ENCODE data around the gene CSMD2. TPM values are rescaled to one million over a fixed set of nuclear protein-coding genes. Genes with fewer than 3 reads are reported as not detected.

Gene CSMD2
- total RNA-seq, 4 donors from 2014 or later: 0.60 to 2.5 (median 1.2) TPM

DNA sequence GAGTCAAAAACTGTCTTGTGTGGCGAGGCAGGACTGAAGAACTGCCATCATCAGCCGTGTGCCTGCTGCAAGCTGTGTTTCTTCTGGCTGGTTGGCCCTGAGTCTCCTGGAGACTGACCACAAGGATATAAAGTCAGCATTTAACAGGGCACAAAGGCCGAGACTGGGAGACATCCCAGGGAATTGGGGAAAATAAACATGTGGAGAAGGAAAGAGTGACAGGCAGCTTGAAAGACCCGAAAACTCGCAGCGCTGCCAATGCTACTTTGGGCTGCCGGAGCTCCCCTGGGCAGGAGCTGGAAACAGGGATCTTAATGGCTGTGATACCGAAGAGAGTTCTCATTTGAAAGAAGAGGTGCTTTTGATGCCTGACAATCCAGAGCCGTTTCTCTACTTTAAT lies 426.5 kb downstream of the CSMD2 start:
- Histone ChIP-seq H3K36me3 (no peaks in the 10 kb centered on the region), H3K27me3 (no peaks in the 10 kb centered on the region), H3K27ac (no peak overlapping the region), H3K4me1 (no peaks in the 10 kb centered on the region), H3K9me3 (no peaks in the 10 kb centered on the region), H3K4me3 (no peak overlapping the region)
- 72 to 78% methylated on average over 9 of the region's 9 CpGs for WGBS, 2 donors
- DNase-seq (ENCODE audit: low spot score in 2 of 2): no peak
- TF ChIP-seq CTCF (IDR thresholded peaks at IDR 0.05) (no peak), POLR2A (IDR thresholded peaks at IDR 0.05) (no peak), EP300 (IDR thresholded peaks at IDR 0.05) (no peak)

- Histone ChIP-seq H3K9me3 (no peaks in the 10 kb centered on the region), H3K4me3 (no peak overlapping the region), H3K27ac (no peak overlapping the region), H3K36me3 (no peaks in the 10 kb centered on the region), H3K27me3 (no peaks in the 10 kb centered on the region), H3K4me1 (no peaks in the 10 kb centered on the region)
- TF ChIP-seq EP300 (IDR thresholded peaks at IDR 0.05) (no peak), POLR2A (IDR thresholded peaks at IDR 0.05) (no peak), CTCF (IDR thresholded peaks at IDR 0.05) (no peak)
- WGBS, 2 donors: 100% methylated on average over 1 of the region's 1 CpG
- DNase-seq (ENCODE audit: low spot score in 2 of 2): no peak
Observed at GRCh38 chr1:33736496-33736895, 428.5 kb downstream of the CSMD2 start.

DNA sequence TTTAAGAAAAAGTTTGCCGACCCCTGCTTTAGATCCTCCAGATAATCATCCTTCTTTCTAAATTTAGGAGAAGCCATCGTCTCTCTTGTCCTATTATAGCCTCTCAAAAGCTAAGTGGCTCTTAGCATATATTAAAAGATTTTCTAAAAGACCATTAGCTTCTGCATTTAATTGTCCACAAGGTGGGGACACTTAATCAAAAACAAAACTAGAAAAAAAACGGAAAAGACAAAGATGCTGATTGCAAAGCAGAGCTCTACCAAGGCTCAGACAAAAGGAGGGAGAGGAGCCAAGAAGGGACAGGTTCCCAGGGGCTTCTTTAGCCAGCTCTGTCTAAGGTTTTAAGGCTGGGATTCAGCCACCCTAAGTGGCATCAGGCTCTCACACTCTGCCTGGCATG lies 429.4 kb downstream of the CSMD2 start:
- no peaks in the 10 kb centered on the region for H3K27me3 ChIP-seq
- H3K36me3 ChIP-seq: no peaks in the 10 kb centered on the region
- DNase-seq (ENCODE audit: low spot score in 2 of 2): no peak
- H3K4me3 ChIP-seq: no peak overlapping the region
- TF ChIP-seq EP300 (IDR thresholded peaks at IDR 0.05): no peak
- TF ChIP-seq POLR2A (IDR thresholded peaks at IDR 0.05): no peak
- peak in 2 of 5 experiments; percentile 14 to 55 for TF ChIP-seq CTCF (IDR thresholded peaks at IDR 0.05)
- WGBS, 2 donors: 15 to 17% methylated on average over 3 of the region's 3 CpGs
- H3K9me3 ChIP-seq: no peaks in the 10 kb centered on the region
- no peaks in the 10 kb centered on the region for H3K4me1 ChIP-seq
- H3K27ac ChIP-seq: no peak overlapping the region

GRCh38 chr1:33727310-33727709 lies 437.7 kb downstream of the CSMD2 start:
- Histone ChIP-seq H3K27me3 (no peaks in the 10 kb centered on the region), H3K4me3 (no peak overlapping the region), H3K9me3 (no peaks in the 10 kb centered on the region), H3K4me1 (no peaks in the 10 kb centered on the region), H3K27ac (no peak overlapping the region), H3K36me3 (no peaks in the 10 kb centered on the region)
- TF ChIP-seq POLR2A (IDR thresholded peaks at IDR 0.05): no peak
- TF ChIP-seq EP300 (IDR thresholded peaks at IDR 0.05): no peak
- no peak for TF ChIP-seq CTCF (IDR thresholded peaks at IDR 0.05)
- no peak for DNase-seq (ENCODE audit: low spot score in 2 of 2)
- 56 to 85% methylated on average over 3 of the region's 3 CpGs for WGBS, 2 donors

DNA sequence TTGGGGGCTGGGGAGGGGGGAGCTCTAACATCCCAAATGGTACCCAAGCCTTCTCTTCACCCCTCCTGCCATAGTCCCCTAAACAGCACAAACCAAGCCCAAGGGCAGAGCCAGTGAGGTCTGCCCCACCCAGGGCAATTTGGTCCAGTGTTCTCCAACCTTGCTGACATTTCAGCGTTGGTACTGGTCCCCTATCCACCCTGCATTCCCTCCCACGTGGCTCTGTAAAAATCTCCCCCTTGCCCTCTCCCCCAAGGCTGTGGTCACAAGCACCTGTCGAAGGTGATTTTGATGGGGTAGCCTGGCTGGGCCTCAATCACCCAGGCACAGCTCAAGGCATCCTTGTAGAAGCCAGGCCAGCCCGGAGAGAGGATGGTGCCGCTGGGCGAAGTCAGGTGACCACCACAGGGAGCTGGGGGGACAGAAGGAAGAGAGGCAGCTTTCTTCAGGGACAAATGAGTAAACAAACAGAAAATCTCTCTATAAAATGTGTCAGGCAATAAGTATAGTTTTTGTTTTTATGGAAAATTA lies 438.7 kb downstream of the CSMD2 start:
- H3K36me3 ChIP-seq: no peaks in the 10 kb centered on the region
- H3K4me3 ChIP-seq: no peak overlapping the region
- DNase-seq (ENCODE audit: low spot score in 2 of 2): no peak
- no peaks in the 10 kb centered on the region for H3K4me1 ChIP-seq
- H3K9me3 ChIP-seq: no peaks in the 10 kb centered on the region
- WGBS, 2 donors: 81 to 84% methylated on average over 6 of the region's 6 CpGs
- no peaks in the 10 kb centered on the region for H3K27me3 ChIP-seq
- TF ChIP-seq EP300 (IDR thresholded peaks at IDR 0.05) (no peak), CTCF (IDR thresholded peaks at IDR 0.05) (no peak), POLR2A (IDR thresholded peaks at IDR 0.05) (no peak)
- H3K27ac ChIP-seq: no peak overlapping the region
